SU-DHL-6 (cell line): ENCODE measurements around the gene SHD.

Experiments used
- H2AFZ ChIP-seq: fragments of 200-600 bp; sonication (generic); 2 replicates; pipeline ENCODE4 v1.6.1; 2014; ENCODE audit warnings: low read depth, mild to moderate bottlenecking, moderate library complexity, mixed read lengths, antibody characterized with exemption, low read length; ENCODE audit not compliant: severe bottlenecking
- H3F3A ChIP-seq: fragments of 200-600 bp; shearing (Covaris generic); 2 replicates; pipeline ENCODE4 v1.6.0; 2016; ENCODE audit warnings: antibody characterized with exemption, mild to moderate bottlenecking; ENCODE audit not compliant: insufficient read depth
- H3K27ac ChIP-seq: fragments of 200-600 bp; sonication (generic); 2 replicates; pipeline ENCODE4 v1.5.1; 2016; ENCODE audit warnings: low read depth, mild to moderate bottlenecking, low read length, moderate library complexity, mixed read lengths
- H3K27me3 ChIP-seq: fragments of 200-600 bp; sonication (generic), shearing (Covaris generic); 2 replicates; pipeline ENCODE4 v1.6.0; 2014; ENCODE audit warnings: mild to moderate bottlenecking, low read length
- H3K36me3 ChIP-seq: fragments of 200-600 bp; sonication (generic); 2 replicates; pipeline ENCODE4 v1.6.1; 2014; ENCODE audit warnings: mild to moderate bottlenecking, low read length, mixed read lengths
- H3K4me2 ChIP-seq: fragments of 300-600, 200-600 bp; shearing (Covaris generic), sonication (generic); 2 replicates; pipeline ENCODE4 v1.6.0; 2014; ENCODE audit warnings: low read length, low read depth, mild to moderate bottlenecking; ENCODE audit not compliant: poor library complexity, severe bottlenecking
- H3K4me3 ChIP-seq: fragments of 200-600 bp; sonication (generic); 2 replicates; pipeline ENCODE4 v1.5.1; 2014; ENCODE audit warnings: antibody characterized with exemption, low read length, mild to moderate bottlenecking, mixed read lengths; ENCODE audit not compliant: insufficient read depth, poor library complexity, severe bottlenecking
- H3K79me2 ChIP-seq: fragments of 200-600 bp; sonication (generic); 2 replicates; pipeline ENCODE4 v1.6.1; 2014; ENCODE audit warnings: mild to moderate bottlenecking, low read length, moderate library complexity; ENCODE audit not compliant: insufficient read depth
- H3K9ac ChIP-seq: fragments of 200-600 bp; sonication (generic); 2 replicates; pipeline ENCODE4 v1.7.0; 2014; ENCODE audit warnings: mild to moderate bottlenecking, low read length
- H3K9me2 ChIP-seq: fragments of 200-600 bp; sonication (generic); replicated peaks from 2 replicates; pipeline ENCODE4 v1.6.1; 2014; ENCODE audit warnings: low read length; ENCODE audit not compliant: insufficient read depth
- H3K9me3 ChIP-seq: fragments of 200-600 bp; sonication (generic); 2 replicates; pipeline ENCODE4 v1.6.1; 2014; ENCODE audit warnings: low read length, mixed read lengths; ENCODE audit not compliant: insufficient read depth
- H4K20me1 ChIP-seq: fragments of 200-600 bp; sonication (generic); 2 replicates; pipeline ENCODE4 v1.6.1; 2014; ENCODE audit warnings: low read depth, mild to moderate bottlenecking, antibody characterized with exemption, low read length, moderate library complexity, mixed read lengths
- EZH2phosphoT487 ChIP-seq: fragments of 200-600 bp; sonication (generic), shearing (Covaris generic); conservative IDR thresholded peaks from 2 replicates; pipeline ENCODE4 v1.6.1; 2018; ENCODE audit warnings: mild to moderate bottlenecking, antibody characterized with exemption, low read length, moderate library complexity, mixed read lengths
- TF ChIP-seq, protein P1 (sequence below): fragments of 200-600 bp; sonication (generic); IDR thresholded peaks from one replicate; pipeline ENCODE4 v1.5.1; 2017; ENCODE audit warnings: antibody characterized with exemption, mild to moderate bottlenecking, low read length, moderate library complexity; ENCODE audit not compliant: insufficient read depth, poor library complexity, severe bottlenecking

Gene SHD

DNA sequence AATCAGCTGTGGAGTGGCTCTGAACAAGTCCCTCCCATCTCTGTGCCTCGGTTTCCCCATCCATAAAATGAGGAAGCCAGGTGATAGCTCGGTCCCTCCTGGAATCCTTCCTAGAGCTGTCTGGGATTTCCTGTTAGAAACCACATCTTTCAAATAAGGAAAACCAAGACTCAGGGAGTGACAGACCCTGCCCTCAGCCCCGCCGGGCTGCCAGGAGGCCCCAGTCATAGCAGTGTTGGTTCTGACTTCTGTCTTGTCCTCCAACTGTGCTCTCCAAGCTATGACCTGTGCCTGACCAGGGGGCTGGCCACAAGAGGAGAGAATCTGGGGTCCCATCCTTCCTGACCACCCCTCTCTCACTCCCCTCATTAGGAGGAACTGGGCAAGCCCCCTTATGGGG lies 1.1 kb upstream of the SHD start:
- no peaks in the 10 kb centered on the region for H3K79me2 ChIP-seq
- no peak overlapping the region for H3K9ac ChIP-seq
- H4K20me1 ChIP-seq: no peaks in the 10 kb centered on the region
- no peaks in the 10 kb centered on the region for H3K36me3 ChIP-seq
- no peak overlapping the region for H3K4me2 ChIP-seq
- H3K4me3 ChIP-seq: no peak overlapping the region
- no peak overlapping the region for H2AFZ ChIP-seq
- no peaks in the 10 kb centered on the region for H3F3A ChIP-seq
- H3K27ac ChIP-seq: no peak overlapping the region
- no peak for TF ChIP-seq EZH2phosphoT487
- TF ChIP-seq, protein P1, sequence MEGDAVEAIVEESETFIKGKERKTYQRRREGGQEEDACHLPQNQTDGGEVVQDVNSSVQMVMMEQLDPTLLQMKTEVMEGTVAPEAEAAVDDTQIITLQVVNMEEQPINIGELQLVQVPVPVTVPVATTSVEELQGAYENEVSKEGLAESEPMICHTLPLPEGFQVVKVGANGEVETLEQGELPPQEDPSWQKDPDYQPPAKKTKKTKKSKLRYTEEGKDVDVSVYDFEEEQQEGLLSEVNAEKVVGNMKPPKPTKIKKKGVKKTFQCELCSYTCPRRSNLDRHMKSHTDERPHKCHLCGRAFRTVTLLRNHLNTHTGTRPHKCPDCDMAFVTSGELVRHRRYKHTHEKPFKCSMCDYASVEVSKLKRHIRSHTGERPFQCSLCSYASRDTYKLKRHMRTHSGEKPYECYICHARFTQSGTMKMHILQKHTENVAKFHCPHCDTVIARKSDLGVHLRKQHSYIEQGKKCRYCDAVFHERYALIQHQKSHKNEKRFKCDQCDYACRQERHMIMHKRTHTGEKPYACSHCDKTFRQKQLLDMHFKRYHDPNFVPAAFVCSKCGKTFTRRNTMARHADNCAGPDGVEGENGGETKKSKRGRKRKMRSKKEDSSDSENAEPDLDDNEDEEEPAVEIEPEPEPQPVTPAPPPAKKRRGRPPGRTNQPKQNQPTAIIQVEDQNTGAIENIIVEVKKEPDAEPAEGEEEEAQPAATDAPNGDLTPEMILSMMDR: no peak
- no peaks in the 10 kb centered on the region for H3K27me3 ChIP-seq
- no peaks in the 10 kb centered on the region for H3K9me3 ChIP-seq
- H3K9me2 ChIP-seq: no peaks in the 10 kb centered on the region

DNA sequence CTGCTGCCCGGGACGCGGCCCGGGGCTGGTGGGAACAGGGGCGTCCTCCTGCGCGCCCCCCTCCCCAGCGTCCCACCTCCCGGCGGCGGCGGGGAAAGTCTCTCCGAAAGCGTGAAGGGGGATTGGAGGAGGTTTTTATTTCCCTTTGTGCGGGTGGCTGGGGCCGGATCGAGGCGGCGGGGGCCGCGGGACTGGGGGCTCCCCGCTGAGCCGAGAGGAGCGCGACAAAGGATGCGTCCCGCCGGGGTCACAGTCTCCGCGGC lies 132 bp downstream of the SHD start:
- Histone ChIP-seq H3K4me3 (no peak overlapping the region), H3K79me2 (no peaks in the 10 kb centered on the region), H3K9ac (no peak overlapping the region), H3K9me2 (no peaks in the 10 kb centered on the region), H2AFZ (no peak overlapping the region), H3K9me3 (no peaks in the 10 kb centered on the region), H3K27ac (no peak overlapping the region), H3K36me3 (no peaks in the 10 kb centered on the region), H3K27me3 (no peaks in the 10 kb centered on the region), H3F3A (no peaks in the 10 kb centered on the region), H4K20me1 (no peaks in the 10 kb centered on the region), H3K4me2 (no peak overlapping the region)
- no peak for TF ChIP-seq EZH2phosphoT487
- TF ChIP-seq, protein P1: no peak

DNA sequence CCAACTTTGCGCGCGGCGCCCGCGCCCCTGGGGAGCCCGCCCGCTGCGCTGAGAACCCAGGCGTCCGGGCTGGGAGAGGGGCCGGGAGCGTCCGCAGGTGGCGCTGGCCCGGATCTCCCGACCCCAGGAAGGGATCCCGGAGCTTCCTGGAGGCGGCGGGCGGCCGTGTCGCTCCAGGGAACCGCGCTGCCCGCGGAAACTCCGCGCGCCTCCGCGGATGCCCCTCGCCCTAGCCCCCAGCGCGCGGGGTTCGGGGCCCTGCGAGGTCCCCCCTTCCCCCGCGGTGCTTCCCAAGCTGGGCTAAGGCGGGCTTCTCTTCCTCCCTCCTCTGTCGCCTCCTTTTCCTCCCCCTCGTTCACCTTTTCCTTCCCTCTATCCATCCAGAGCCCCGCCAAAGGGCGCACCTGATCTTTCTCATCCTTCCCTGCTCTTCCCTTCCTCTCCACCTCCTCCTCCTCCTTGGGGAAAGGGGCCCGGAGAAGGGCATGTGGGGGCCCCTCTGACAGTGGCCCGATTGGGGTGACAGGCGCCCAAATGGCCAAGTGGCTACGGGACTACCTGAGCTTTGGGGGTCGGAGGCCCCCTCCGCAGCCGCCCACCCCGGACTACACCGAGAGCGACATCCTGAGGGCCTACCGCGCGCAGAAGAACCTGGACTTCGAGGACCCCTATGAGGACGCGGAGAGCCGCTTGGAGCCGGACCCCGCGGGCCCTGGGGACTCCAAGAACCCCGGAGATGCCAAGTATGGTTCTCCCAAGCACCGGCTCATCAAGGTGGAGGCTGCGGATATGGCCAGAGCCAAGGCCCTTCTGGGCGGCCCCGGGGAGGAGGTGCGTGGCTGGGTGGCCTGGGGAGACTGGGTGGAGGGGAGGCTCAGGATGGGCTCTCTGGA lies 710 bp downstream of the SHD start:
- H3K4me3 ChIP-seq: no peak overlapping the region
- no peaks in the 10 kb centered on the region for H3F3A ChIP-seq
- no peak overlapping the region for H3K4me2 ChIP-seq
- no peaks in the 10 kb centered on the region for H3K9me3 ChIP-seq
- no peak overlapping the region for H3K9ac ChIP-seq
- no peak for TF ChIP-seq EZH2phosphoT487
- TF ChIP-seq, protein P1: no peak
- H2AFZ ChIP-seq: no peak overlapping the region
- H3K27ac ChIP-seq: no peak overlapping the region
- H3K79me2 ChIP-seq: no peaks in the 10 kb centered on the region
- H3K27me3 ChIP-seq: no peaks in the 10 kb centered on the region
- H4K20me1 ChIP-seq: no peaks in the 10 kb centered on the region
- no peaks in the 10 kb centered on the region for H3K9me2 ChIP-seq
- no peaks in the 10 kb centered on the region for H3K36me3 ChIP-seq
